ENCODE data around the gene HTR3C.
"Not testable (repeated sequence)": the region's sequence is repeated elsewhere in the genome, so short reads cannot be mapped to it uniquely, and the experiment has no call there.

HTR3C gene

GRCh38 chr3:184037816-184038215, 15.0 kb upstream of the HTR3C start:
- Histone ChIP-seq H3K27ac (ENCODE audit: low read depth, low read length, poor library complexity, severe bottlenecking) (no peak overlapping the region), H3K4me2 (ENCODE audit: low read length) (no peak overlapping the region), H3K36me3 (ENCODE audit: insufficient read depth, low read length) (no peaks in the 10 kb centered on the region), H3K9me3 (ENCODE audit: low read length) (no peaks in the 10 kb centered on the region), H3K4me3 (ENCODE audit: low read depth, low read length, poor library complexity, severe bottlenecking) (no peak overlapping the region), H3K9ac (ENCODE audit: low read length) (no peak overlapping the region), H3K79me2 (ENCODE audit: insufficient read depth, low read length) (no peaks in the 10 kb centered on the region), H2AFZ (ENCODE audit: low read length) (no peak overlapping the region), H4K20me1 (ENCODE audit: insufficient read depth, low read length) (no peaks in the 10 kb centered on the region), H3F3A (ENCODE audit: insufficient read depth, low read length) (no peaks in the 10 kb centered on the region), H3K4me1 (ENCODE audit: insufficient read depth, low read length, severe bottlenecking) (no peaks in the 10 kb centered on the region), H3K27me3 (ENCODE audit: insufficient read depth, low read length) (no peaks in the 10 kb centered on the region), H3K9me2 (ENCODE audit: low read depth, low read length) (no peaks in the 10 kb centered on the region)
- TF ChIP-seq EZH2 (IDR thresholded peaks at IDR 0.05; ENCODE audit: borderline replicate concordance, low read length) (no peak), CTCF (IDR thresholded peaks at IDR 0.05; ENCODE audit: low read length) (no peak)

GRCh38 chr3:184038307-184038706, 14.5 kb upstream of the HTR3C start:
- H4K20me1 ChIP-seq (ENCODE audit: insufficient read depth, low read length); H3K79me2 ChIP-seq (ENCODE audit: insufficient read depth, low read length); H3K9ac ChIP-seq (ENCODE audit: low read length); H3K27ac ChIP-seq (ENCODE audit: low read depth, low read length, poor library complexity, severe bottlenecking); H3K4me1 ChIP-seq (ENCODE audit: insufficient read depth, low read length, severe bottlenecking); H3K27me3 ChIP-seq (ENCODE audit: insufficient read depth, low read length); H3K4me2 ChIP-seq (ENCODE audit: low read length); H2AFZ ChIP-seq (ENCODE audit: low read length); H3K36me3 ChIP-seq (ENCODE audit: insufficient read depth, low read length); H3F3A ChIP-seq (ENCODE audit: insufficient read depth, low read length); H3K4me3 ChIP-seq (ENCODE audit: low read depth, low read length, poor library complexity, severe bottlenecking); H3K9me2 ChIP-seq (ENCODE audit: low read depth, low read length); H3K9me3 ChIP-seq (ENCODE audit: low read length): not testable (repeated sequence)

GRCh38 chr3:184039414-184039813, 13.4 kb upstream of the HTR3C start:
- TF ChIP-seq EZH2 (IDR thresholded peaks at IDR 0.05; ENCODE audit: borderline replicate concordance, low read length): no peak
- no peaks in the 10 kb centered on the region for H3K27me3 ChIP-seq (ENCODE audit: insufficient read depth, low read length)
- H3K4me2 ChIP-seq (ENCODE audit: low read length): no peak overlapping the region
- H3K9me2 ChIP-seq (ENCODE audit: low read depth, low read length): no peaks in the 10 kb centered on the region
- H3K4me1 ChIP-seq (ENCODE audit: insufficient read depth, low read length, severe bottlenecking): no peaks in the 10 kb centered on the region
- no peaks in the 10 kb centered on the region for H3K79me2 ChIP-seq (ENCODE audit: insufficient read depth, low read length)
- no peaks in the 10 kb centered on the region for H3K36me3 ChIP-seq (ENCODE audit: insufficient read depth, low read length)
- H4K20me1 ChIP-seq (ENCODE audit: insufficient read depth, low read length): no peaks in the 10 kb centered on the region
- H3K27ac ChIP-seq (ENCODE audit: low read depth, low read length, poor library complexity, severe bottlenecking): no peak overlapping the region
- H3K9me3 ChIP-seq (ENCODE audit: low read length): no peaks in the 10 kb centered on the region
- no peak overlapping the region for H3K4me3 ChIP-seq (ENCODE audit: low read depth, low read length, poor library complexity, severe bottlenecking)
- H3F3A ChIP-seq (ENCODE audit: insufficient read depth, low read length): no peaks in the 10 kb centered on the region
- no peak overlapping the region for H3K9ac ChIP-seq (ENCODE audit: low read length)
- H2AFZ ChIP-seq (ENCODE audit: low read length): no peak overlapping the region

- Histone ChIP-seq H3K9ac (ENCODE audit: low read length) (no peak overlapping the region), H3K36me3 (ENCODE audit: insufficient read depth, low read length) (no peaks in the 10 kb centered on the region), H3K4me2 (ENCODE audit: low read length) (no peak overlapping the region), H3F3A (ENCODE audit: insufficient read depth, low read length) (no peaks in the 10 kb centered on the region), H3K9me3 (ENCODE audit: low read length) (no peaks in the 10 kb centered on the region), H4K20me1 (ENCODE audit: insufficient read depth, low read length) (no peaks in the 10 kb centered on the region), H3K27me3 (ENCODE audit: insufficient read depth, low read length) (no peaks in the 10 kb centered on the region), H3K9me2 (ENCODE audit: low read depth, low read length) (no peaks in the 10 kb centered on the region), H3K4me1 (ENCODE audit: insufficient read depth, low read length, severe bottlenecking) (no peaks in the 10 kb centered on the region), H3K27ac (ENCODE audit: low read depth, low read length, poor library complexity, severe bottlenecking) (no peak overlapping the region), H3K4me3 (ENCODE audit: low read depth, low read length, poor library complexity, severe bottlenecking) (no peak overlapping the region), H3K79me2 (ENCODE audit: insufficient read depth, low read length) (no peaks in the 10 kb centered on the region), H2AFZ (ENCODE audit: low read length) (no peak overlapping the region)
- TF ChIP-seq CTCF (IDR thresholded peaks at IDR 0.05; ENCODE audit: low read length) (peak; percentile 21; the same call in 1 of the 2 replicates), EZH2 (IDR thresholded peaks at IDR 0.05; ENCODE audit: borderline replicate concordance, low read length) (no peak)
These were observed 12.8 kb upstream of the HTR3C start for GRCh38 chr3:184040010-184040409.

Data from OCI-LY1 (cell line).